Neural crest cell (in vitro differentiated cells): ENCODE results near the gene BRIP1. TPM values are rescaled to one million over a fixed set of nuclear protein-coding genes. Genes with fewer than 3 reads are reported as not detected.

Experiments
- DNase-seq: peaks from one replicate; pipeline ENCODE4 v3.0.0; 2021; ENCODE audit warnings: low read depth, mixed read lengths, low spot score
- H3K27ac Mint-ChIP-seq: one replicate; pipeline ENCODE4 v1.8.0; 2021; ENCODE audit warnings: mild to moderate bottlenecking, mixed read lengths; ENCODE audit not compliant: unreplicated experiment
- H3K27me3 Mint-ChIP-seq: 2 replicates; pipeline ENCODE4 v1.8.0; 2021; ENCODE audit warnings: low read depth, mild to moderate bottlenecking, mixed read lengths
- H3K36me3 Mint-ChIP-seq: 2 replicates; pipeline ENCODE4 v1.8.0; 2021; ENCODE audit warnings: low read depth, mild to moderate bottlenecking, mixed read lengths
- H3K4me1 Mint-ChIP-seq: 2 replicates; pipeline ENCODE4 v1.8.0; 2021; ENCODE audit warnings: mixed read lengths
- H3K4me3 Mint-ChIP-seq: one replicate; pipeline ENCODE4 v1.8.0; 2021; ENCODE audit warnings: mild to moderate bottlenecking, mixed read lengths
- H3K9me3 Mint-ChIP-seq: 2 replicates; pipeline ENCODE4 v1.8.0; 2021; ENCODE audit warnings: mixed read lengths
- total RNA-seq: library from RNA; stranded (reverse); gene quantifications from 2 replicates; pipeline ENCODE4 v1.2.1, GENCODE V29; 2021
- TF ChIP-seq, protein P1 (sequence below): fragments of 200-600 bp; sonication (generic); conservative IDR thresholded peaks from 2 replicates; pipeline ENCODE4 v1.5.0; 2021; ENCODE audit warnings: antibody characterized with exemption, mild to moderate bottlenecking

BRIP1 gene
- total RNA-seq, 1 donor from 2014 or later = 31.4 TPM

DNA sequence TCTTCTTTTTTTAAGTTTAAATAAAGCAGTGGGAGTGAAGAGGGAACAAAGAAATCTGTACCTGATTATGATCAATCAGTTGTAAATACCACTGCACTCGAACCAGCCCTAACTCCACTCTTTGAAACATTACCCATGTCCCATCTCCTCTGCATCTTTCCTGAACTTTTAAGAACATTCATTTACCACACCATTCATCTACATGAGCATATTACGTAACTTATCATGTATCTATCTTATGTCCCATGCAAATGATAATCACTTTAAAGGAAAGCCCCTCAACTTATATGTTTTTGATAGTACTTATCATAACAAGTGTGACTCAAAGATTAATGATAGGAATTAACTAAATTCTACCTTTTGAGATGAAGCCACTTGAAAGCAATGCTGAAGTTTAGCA lies 10.7 kb upstream of the BRIP1 start:
- DNase-seq = no peak
- Mint-ChIP-seq H3K9me3 (no peaks in the 10 kb centered on the region), H3K27ac (no peak overlapping the region), H3K4me3 (no peak overlapping the region), H3K4me1 (no peaks in the 10 kb centered on the region), H3K27me3 (no peaks in the 10 kb centered on the region), H3K36me3 (peaks cover 2% of the 10 kb centered on the region)
- TF ChIP-seq, protein P1, sequence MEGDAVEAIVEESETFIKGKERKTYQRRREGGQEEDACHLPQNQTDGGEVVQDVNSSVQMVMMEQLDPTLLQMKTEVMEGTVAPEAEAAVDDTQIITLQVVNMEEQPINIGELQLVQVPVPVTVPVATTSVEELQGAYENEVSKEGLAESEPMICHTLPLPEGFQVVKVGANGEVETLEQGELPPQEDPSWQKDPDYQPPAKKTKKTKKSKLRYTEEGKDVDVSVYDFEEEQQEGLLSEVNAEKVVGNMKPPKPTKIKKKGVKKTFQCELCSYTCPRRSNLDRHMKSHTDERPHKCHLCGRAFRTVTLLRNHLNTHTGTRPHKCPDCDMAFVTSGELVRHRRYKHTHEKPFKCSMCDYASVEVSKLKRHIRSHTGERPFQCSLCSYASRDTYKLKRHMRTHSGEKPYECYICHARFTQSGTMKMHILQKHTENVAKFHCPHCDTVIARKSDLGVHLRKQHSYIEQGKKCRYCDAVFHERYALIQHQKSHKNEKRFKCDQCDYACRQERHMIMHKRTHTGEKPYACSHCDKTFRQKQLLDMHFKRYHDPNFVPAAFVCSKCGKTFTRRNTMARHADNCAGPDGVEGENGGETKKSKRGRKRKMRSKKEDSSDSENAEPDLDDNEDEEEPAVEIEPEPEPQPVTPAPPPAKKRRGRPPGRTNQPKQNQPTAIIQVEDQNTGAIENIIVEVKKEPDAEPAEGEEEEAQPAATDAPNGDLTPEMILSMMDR = no peak

GRCh38 chr17:61872099-61872498 lies 8.8 kb upstream of the BRIP1 start:
- no peaks in the 10 kb centered on the region for H3K27me3 Mint-ChIP-seq
- H3K4me1 Mint-ChIP-seq = no peaks in the 10 kb centered on the region
- no peak for DNase-seq
- TF ChIP-seq, protein P1 = no peak
- peaks cover 2% of the 10 kb centered on the region for H3K36me3 Mint-ChIP-seq
- H3K27ac Mint-ChIP-seq = no peak overlapping the region
- H3K9me3 Mint-ChIP-seq = no peaks in the 10 kb centered on the region
- H3K4me3 Mint-ChIP-seq = no peak overlapping the region

- TF ChIP-seq, protein P1 = no peak
- no peaks in the 10 kb centered on the region for H3K36me3 Mint-ChIP-seq
- DNase-seq = no peak
- H3K4me3 Mint-ChIP-seq = no peak overlapping the region
- H3K27me3 Mint-ChIP-seq = no peaks in the 10 kb centered on the region
- H3K9me3 Mint-ChIP-seq = no peaks in the 10 kb centered on the region
- no peak overlapping the region for H3K27ac Mint-ChIP-seq
- H3K4me1 Mint-ChIP-seq = peaks cover 4% of the 10 kb centered on the region
Measured at GRCh38 chr17:61869138-61869537, 5.8 kb upstream of the BRIP1 start.

GRCh38 chr17:61868074-61868473 lies 4.7 kb upstream of the BRIP1 start:
- peaks cover 10% of the 10 kb centered on the region for H3K4me1 Mint-ChIP-seq
- no peaks in the 10 kb centered on the region for H3K27me3 Mint-ChIP-seq
- H3K9me3 Mint-ChIP-seq = no peaks in the 10 kb centered on the region

DNA sequence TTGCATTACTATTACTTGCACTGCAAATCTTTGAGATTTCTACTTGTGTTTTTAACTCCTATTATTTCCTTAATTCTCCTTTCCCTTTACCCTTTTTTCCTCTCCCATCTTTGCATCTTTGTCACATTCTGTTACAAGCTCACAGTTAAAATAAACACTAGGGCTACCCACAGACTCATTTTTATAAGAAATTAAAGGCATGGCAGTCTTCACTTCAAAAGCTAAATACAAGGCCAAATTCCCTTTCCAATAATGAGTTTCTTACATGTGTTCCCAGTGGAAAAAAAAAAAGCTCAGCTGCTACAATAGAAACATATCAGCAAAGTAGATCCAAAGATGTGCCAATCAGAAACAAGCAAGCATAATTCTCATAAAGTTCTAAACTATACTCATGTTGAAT lies 3.7 kb upstream of the BRIP1 start:
- Mint-ChIP-seq H3K36me3 (no peaks in the 10 kb centered on the region), H3K4me1 (peaks cover 20% of the 10 kb centered on the region), H3K4me3 (peak overlapping the region; percentile 3), H3K27me3 (no peaks in the 10 kb centered on the region), H3K9me3 (no peaks in the 10 kb centered on the region), H3K27ac (no peak overlapping the region)
- DNase-seq = no peak
- TF ChIP-seq, protein P1 = no peak

More at GRCh38 chr17:61868074-61868473, 4.7 kb upstream of the BRIP1 start:
- H3K27ac Mint-ChIP-seq = no peak overlapping the region
- DNase-seq = no peak
- H3K4me3 Mint-ChIP-seq = no peak overlapping the region
- TF ChIP-seq, protein P1 = no peak
- no peaks in the 10 kb centered on the region for H3K36me3 Mint-ChIP-seq

DNA sequence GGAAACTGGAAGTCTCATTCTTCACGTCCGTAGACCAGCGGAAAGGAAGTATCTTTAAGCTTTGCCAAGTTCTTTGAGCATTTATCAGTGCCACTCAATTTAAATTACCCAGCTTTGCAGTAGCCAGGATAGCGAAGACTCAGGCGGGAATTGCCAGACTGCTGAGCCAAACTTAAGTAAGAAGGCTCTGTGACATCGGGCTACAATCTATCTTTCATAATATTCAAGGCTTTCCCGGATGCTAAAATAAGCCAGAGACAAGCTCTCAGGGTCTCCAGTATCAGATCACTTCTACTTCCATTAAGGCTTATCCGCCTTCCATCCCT lies 436 bp upstream of the BRIP1 start:
- no peaks in the 10 kb centered on the region for H3K27me3 Mint-ChIP-seq
- no peak for DNase-seq
- H3K36me3 Mint-ChIP-seq = peaks cover 4% of the 10 kb centered on the region
- H3K4me1 Mint-ChIP-seq = peaks cover 41% of the 10 kb centered on the region
- peak overlapping the region; percentile 99 for H3K27ac Mint-ChIP-seq
- H3K4me3 Mint-ChIP-seq = peak overlapping the region; percentile 95
- H3K9me3 Mint-ChIP-seq = no peaks in the 10 kb centered on the region
- TF ChIP-seq, protein P1 = no peak
